Measurements from ENCODE around the gene MYH14.

Gene MYH14

GRCh38 chr19:50192463-50193211, 10.8 kb upstream of the MYH14 start:
- no peak for DNase-seq (ENCODE audit: low spot score)

GRCh38 chr19:50195224-50195623, 8.2 kb upstream of the MYH14 start:
- no peak for DNase-seq (ENCODE audit: low spot score)

- no peak for DNase-seq (ENCODE audit: low spot score)
Observed at GRCh38 chr19:50196322-50196932, 7.0 kb upstream of the MYH14 start.

GRCh38 chr19:50197348-50197747, 6.1 kb upstream of the MYH14 start:
- DNase-seq (ENCODE audit: low spot score), result no peak

GRCh38 chr19:50198431-50199258, 4.8 kb upstream of the MYH14 start:
- no peak for DNase-seq (ENCODE audit: low spot score)

- no peak for DNase-seq (ENCODE audit: low spot score)
Observed at GRCh38 chr19:50199259-50199555, 4.2 kb upstream of the MYH14 start.

- DNase-seq (ENCODE audit: low spot score), result no peak
Observed at GRCh38 chr19:50202386-50202785, 1.0 kb upstream of the MYH14 start.

GRCh38 chr19:50202962-50203280, 501 bp upstream of the MYH14 start:
- no peak for DNase-seq (ENCODE audit: low spot score)

- DNase-seq (ENCODE audit: low spot score), result no peak
Observed at GRCh38 chr19:50204081-50204428, 633 bp downstream of the MYH14 start.

- DNase-seq (ENCODE audit: low spot score), result no peak
Observed at GRCh38 chr19:50204811-50205675, 1.6 kb downstream of the MYH14 start.

GRCh38 chr19:50205681-50206138, 2.3 kb downstream of the MYH14 start:
- DNase-seq (ENCODE audit: low spot score), result no peak

GRCh38 chr19:50206191-50206590, 2.8 kb downstream of the MYH14 start:
- no peak for DNase-seq (ENCODE audit: low spot score)

GRCh38 chr19:50207730-50208129, 4.3 kb downstream of the MYH14 start:
- DNase-seq (ENCODE audit: low spot score), result no peak

GRCh38 chr19:50209131-50209530, 5.7 kb downstream of the MYH14 start:
- no peak for DNase-seq (ENCODE audit: low spot score)

GRCh38 chr19:50210425-50210824, 7.0 kb downstream of the MYH14 start:
- DNase-seq (ENCODE audit: low spot score), result no peak

- no peak for DNase-seq (ENCODE audit: low spot score)
Observed at GRCh38 chr19:50213925-50214324, 10.5 kb downstream of the MYH14 start.

- no peak for DNase-seq (ENCODE audit: low spot score)
Observed at GRCh38 chr19:50214699-50215543, 11.5 kb downstream of the MYH14 start.

GRCh38 chr19:50215820-50216219, 12.4 kb downstream of the MYH14 start:
- DNase-seq (ENCODE audit: low spot score), result no peak

GRCh38 chr19:50221087-50221486, 17.7 kb downstream of the MYH14 start:
- no peak for DNase-seq (ENCODE audit: low spot score)

- DNase-seq (ENCODE audit: low spot score), result no peak
Observed at GRCh38 chr19:50222691-50223438, 19.4 kb downstream of the MYH14 start.

GRCh38 chr19:50223439-50223716, 20.0 kb downstream of the MYH14 start:
- DNase-seq (ENCODE audit: low spot score), result no peak
